ENCODE results near the gene GTF3C5. TPM values are rescaled to one million over a fixed set of nuclear protein-coding genes. Genes with fewer than 3 reads are reported as not detected.

GTF3C5 gene
- polyA plus RNA-seq, 1 experiment, result 36.4 TPM

DNA sequence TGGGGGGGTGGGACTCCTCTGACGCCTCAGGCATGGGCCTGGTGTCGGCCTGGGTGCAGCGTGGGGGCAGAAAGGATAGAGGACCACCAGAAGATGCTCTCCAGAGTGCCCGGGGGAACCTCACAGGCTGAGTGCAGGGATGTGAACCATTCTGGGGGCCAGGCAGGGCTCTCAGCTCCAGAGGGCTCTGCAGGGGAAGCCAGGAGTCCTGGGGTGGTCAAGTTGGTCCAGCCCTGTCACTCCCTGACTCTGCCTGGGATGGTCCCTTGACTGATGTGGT lies 45.8 kb upstream of the GTF3C5 start:
- POLR2A ChIA-PET, result no interaction called here
- TF ChIP-seq, protein P1, sequence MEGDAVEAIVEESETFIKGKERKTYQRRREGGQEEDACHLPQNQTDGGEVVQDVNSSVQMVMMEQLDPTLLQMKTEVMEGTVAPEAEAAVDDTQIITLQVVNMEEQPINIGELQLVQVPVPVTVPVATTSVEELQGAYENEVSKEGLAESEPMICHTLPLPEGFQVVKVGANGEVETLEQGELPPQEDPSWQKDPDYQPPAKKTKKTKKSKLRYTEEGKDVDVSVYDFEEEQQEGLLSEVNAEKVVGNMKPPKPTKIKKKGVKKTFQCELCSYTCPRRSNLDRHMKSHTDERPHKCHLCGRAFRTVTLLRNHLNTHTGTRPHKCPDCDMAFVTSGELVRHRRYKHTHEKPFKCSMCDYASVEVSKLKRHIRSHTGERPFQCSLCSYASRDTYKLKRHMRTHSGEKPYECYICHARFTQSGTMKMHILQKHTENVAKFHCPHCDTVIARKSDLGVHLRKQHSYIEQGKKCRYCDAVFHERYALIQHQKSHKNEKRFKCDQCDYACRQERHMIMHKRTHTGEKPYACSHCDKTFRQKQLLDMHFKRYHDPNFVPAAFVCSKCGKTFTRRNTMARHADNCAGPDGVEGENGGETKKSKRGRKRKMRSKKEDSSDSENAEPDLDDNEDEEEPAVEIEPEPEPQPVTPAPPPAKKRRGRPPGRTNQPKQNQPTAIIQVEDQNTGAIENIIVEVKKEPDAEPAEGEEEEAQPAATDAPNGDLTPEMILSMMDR (IDR thresholded peaks at IDR 0.05; ENCODE audit: low read depth, low read length), result no peak
- H3K4me3 ChIP-seq (ENCODE audit: low read depth, low read length), result no peak overlapping the region
- H3K27me3 ChIP-seq (ENCODE audit: control insufficient read depth, insufficient read depth, low read length), result peaks cover 33% of the 10 kb centered on the region
- no peak overlapping the region for H3K27ac ChIP-seq (ENCODE audit: low read depth, low read length)
- DNase-seq (ENCODE audit: low read depth, low spot score), result no peak
- CTCF ChIA-PET, result interaction anchor here (0.6 kb wide), 1 partner anchor 26 kb away, joined by 5 read pairs; no protein-coding TSS in a partner anchor
- H3K9me3 ChIP-seq (ENCODE audit: control insufficient read depth, insufficient read depth, low read length), result no peaks in the 10 kb centered on the region; the same call in 1 of the 2 replicates

DNA sequence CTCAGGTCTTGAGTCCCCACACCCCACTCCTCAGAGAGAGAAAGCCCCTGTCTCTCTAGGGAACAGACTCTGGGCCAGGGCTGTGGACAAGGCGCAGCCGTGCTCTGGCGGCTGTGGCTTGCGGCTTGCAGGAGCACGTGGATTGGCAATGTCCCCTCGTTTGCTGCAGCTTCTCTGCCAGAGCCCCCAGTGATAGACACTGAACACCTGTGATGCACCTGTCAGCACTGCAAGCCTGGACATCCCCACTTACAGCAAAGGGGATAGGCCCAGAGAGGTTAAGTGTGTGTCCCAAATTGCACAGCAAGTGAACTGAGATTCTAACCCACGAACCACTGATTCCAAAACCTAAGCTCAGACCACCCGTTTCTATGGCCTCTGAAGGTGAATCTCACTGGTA lies 45.3 kb upstream of the GTF3C5 start:
- Histone ChIP-seq H3K27ac (ENCODE audit: low read depth, low read length) (no peak overlapping the region), H3K4me3 (ENCODE audit: low read depth, low read length) (no peak overlapping the region), H3K27me3 (ENCODE audit: control insufficient read depth, insufficient read depth, low read length) (peaks cover 28% of the 10 kb centered on the region), H3K9me3 (ENCODE audit: control insufficient read depth, insufficient read depth, low read length) (no peaks in the 10 kb centered on the region; the same call in 1 of the 2 replicates)
- TF ChIP-seq, protein P1 (IDR thresholded peaks at IDR 0.05; ENCODE audit: low read depth, low read length), result no peak
- POLR2A ChIA-PET, result no interaction called here
- DNase-seq (ENCODE audit: low read depth, low spot score), result no peak
- CTCF ChIA-PET, result interaction anchor here (0.6 kb wide), 1 partner anchor 25 kb away, joined by 5 read pairs; no protein-coding TSS in a partner anchor

DNA sequence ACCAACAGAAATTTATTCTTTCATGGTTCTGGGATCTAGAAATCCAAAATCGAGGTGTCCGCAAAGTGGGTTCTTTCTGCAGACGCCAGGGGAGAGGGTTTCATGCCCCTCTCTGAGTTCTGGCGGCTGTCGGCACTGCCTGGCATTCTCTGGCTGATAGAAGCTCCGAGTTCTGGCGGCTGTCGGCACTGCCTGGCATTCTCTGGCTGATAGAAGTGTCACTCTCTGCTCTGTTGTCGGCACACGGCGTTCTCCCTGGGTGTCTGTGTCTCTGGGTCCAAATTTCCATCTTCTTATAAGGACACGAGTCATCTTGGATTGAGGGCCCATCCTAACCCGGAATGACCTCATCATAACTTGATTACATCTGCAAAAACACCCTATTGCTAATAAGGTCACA lies 44.7 kb upstream of the GTF3C5 start:
- TF ChIP-seq, protein P1 (IDR thresholded peaks at IDR 0.05; ENCODE audit: low read depth, low read length), result no peak
- ChIA-PET CTCF (no interaction called here), POLR2A (no interaction called here)
- Histone ChIP-seq H3K27me3 (ENCODE audit: control insufficient read depth, insufficient read depth, low read length) (peaks cover 30% of the 10 kb centered on the region), H3K4me3 (ENCODE audit: low read depth, low read length) (no peak overlapping the region), H3K9me3 (ENCODE audit: control insufficient read depth, insufficient read depth, low read length) (no peaks in the 10 kb centered on the region; the same call in 1 of the 2 replicates), H3K27ac (ENCODE audit: low read depth, low read length) (no peak overlapping the region)
- no peak for DNase-seq (ENCODE audit: low read depth, low spot score)

DNA sequence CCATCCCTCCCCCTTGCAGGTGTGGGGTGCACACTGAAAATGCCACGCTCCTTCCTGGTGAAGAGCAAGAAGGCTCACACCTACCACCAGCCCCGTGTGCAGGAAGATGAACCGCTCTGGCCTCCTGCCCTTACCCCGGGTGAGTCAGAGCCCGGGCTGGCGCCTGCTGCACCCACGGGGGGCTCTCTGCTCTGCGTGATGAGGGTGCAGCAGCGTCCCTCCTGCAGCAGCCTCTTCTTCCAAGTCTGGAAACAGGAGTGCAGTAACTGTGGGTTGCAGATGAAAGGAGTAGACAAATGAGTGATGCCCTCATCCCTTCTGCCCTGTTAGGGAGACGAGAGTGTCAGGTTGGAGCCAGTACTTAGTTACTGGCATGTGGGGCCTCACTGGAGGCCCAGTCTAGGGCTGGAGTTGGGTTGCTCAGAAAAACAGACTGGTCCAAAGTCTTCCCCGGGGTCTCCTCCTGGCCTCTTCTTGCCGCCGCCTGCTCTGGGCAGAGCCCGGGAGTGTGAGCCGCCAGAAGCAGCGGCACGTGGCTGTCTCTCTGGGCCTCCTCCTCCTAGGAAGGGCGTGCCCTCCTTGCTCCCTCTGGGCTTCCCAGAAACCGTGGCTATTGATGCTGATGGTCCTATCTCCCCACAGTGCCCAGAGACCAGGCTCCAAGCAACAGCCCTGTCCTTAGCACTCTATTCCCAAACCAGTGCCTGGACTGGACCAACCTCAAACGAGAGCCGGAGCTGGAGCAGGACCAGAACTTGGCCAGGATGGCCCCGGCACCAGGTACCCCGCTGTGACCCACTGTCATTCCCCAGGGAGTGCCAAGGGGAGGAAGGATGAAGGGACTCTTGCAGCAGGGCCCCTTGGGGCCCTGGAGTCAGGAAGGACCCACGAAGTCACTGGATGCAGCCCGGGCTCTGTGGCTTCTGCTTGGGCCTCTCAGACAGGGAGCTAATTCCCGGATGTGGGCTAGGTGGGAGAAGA lies 43.9 kb upstream of the GTF3C5 start:
- ChIA-PET CTCF (no interaction called here), POLR2A (no interaction called here)
- Histone ChIP-seq H3K27me3 (ENCODE audit: control insufficient read depth, insufficient read depth, low read length) (peaks cover 36% of the 10 kb centered on the region), H3K4me3 (ENCODE audit: low read depth, low read length) (no peak overlapping the region), H3K27ac (ENCODE audit: low read depth, low read length) (no peak overlapping the region), H3K9me3 (ENCODE audit: control insufficient read depth, insufficient read depth, low read length) (no peaks in the 10 kb centered on the region; the same call in 1 of the 2 replicates)
- TF ChIP-seq, protein P1 (IDR thresholded peaks at IDR 0.05; ENCODE audit: low read depth, low read length), result no peak
- no peak for DNase-seq (ENCODE audit: low read depth, low spot score)
